Ishikawa (cell line): Measurements from ENCODE around the gene RFTN1.

Experiments used
- CEBPB ChIP-seq: IDR thresholded peaks from 2 replicates; pipeline ENCODE4 v1.6.1; 2012
- EP300 ChIP-seq: IDR thresholded peaks from 2 replicates; pipeline ENCODE4 v1.6.1; 2012; ENCODE audit warnings: borderline replicate concordance
- MAX ChIP-seq: IDR thresholded peaks from 2 replicates; pipeline ENCODE4 v1.6.1; 2012
- NFIC ChIP-seq: IDR thresholded peaks from 2 replicates; pipeline ENCODE4 v1.6.1; 2012
- RAD21 ChIP-seq: IDR thresholded peaks from 2 replicates; pipeline ENCODE4 v1.6.1; 2012; ENCODE audit warnings: low read depth
- TEAD4 ChIP-seq: IDR thresholded peaks from 2 replicates; pipeline ENCODE4 v1.6.1; 2012

- TF ChIP-seq NFIC (no peak), CEBPB (no peak), TEAD4 (no peak), MAX (no peak), EP300 (no peak), RAD21 (no peak)
Observed at GRCh38 chr3:16406579-16406978, 106.9 kb downstream of the RFTN1 start.
